LNCAP (cell line): ENCODE measurements around the gene KDM4C.

Source experiments
- CTCF ChIP-seq: fragments of 450-650 bp; IDR thresholded peaks from 2 replicates; pipeline ENCODE4 v1.5.1; 2017; ENCODE audit warnings: mild to moderate bottlenecking

KDM4C gene

DNA sequence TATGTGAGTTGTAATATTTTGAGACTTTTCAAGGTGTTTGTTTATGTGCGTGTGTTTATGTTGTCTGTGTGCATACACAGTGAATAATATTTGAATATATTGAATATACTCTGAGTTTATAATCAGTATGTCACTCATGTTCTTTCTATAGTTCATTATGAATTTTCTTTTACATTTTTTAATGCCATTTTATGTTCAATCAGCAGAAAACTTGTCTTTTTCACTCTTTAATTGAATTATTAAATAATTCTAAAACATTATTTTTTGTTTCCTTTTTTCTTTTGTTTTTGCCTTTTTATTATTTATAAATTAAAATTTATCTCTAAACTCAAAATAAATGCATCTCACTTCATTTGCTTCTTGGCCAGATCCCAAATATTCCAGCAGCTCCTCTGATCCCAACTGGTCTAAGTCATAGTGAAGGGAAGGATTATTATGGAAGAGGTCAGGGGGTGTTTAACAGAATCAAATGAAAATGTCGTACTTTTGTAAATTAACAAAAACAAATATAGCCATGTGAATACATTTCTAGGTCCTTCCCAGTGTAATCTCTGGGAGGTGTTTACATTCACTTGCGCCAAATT, 188.9 kb downstream of the KDM4C start:
- TF ChIP-seq CTCF: no peak

DNA sequence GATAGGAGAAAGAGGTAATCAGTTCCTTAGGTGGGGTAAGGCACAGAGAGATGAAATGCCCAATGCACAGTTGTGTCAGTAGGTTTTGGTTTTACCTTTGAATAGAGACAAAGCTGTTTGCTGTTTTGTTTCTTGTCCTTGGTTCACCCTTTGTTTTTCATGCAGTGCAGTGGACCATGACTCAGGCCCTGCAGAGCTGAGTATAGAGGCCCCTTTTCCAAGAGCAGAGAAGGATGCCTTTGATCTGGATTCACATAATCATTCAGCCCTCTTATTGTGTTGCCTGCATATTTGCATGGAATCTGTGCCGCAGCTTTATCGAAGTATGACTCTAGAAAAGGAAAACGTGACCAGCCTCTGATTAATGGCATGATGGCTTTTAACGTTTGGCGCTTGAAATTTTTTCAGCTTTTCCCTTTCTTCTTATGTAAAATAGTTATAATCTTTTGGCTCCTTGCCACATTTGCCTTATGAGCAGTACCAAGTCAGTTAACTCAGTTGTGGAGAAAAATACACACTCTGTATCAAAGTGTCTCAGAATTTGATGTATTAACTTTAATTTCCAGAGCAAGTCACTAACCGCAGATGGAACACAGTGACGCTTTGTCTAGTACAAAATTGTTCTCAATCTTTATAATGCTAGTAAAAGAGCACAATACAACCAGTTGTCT, 197.6 kb downstream of the KDM4C start:
- no peak for TF ChIP-seq CTCF

DNA sequence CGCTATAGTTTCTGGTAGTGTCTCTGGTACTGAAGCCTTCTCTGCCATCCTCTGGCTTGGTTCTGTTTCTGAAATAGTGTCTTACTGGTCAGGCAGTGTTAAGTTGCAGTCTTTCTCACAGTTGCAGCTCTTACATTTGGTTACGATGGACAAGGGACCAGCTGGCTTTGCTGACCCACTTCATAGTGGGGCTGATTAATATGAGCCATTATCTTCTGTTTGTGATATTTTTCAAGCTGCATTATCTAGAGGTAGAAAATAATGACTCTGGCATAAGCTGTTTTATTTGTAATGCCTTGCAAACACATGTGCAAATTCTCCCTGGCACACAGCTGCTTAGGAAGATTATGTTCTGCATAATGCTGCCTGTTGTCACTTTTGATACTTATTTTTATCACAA, 199.1 kb downstream of the KDM4C start:
- no peak for TF ChIP-seq CTCF

DNA sequence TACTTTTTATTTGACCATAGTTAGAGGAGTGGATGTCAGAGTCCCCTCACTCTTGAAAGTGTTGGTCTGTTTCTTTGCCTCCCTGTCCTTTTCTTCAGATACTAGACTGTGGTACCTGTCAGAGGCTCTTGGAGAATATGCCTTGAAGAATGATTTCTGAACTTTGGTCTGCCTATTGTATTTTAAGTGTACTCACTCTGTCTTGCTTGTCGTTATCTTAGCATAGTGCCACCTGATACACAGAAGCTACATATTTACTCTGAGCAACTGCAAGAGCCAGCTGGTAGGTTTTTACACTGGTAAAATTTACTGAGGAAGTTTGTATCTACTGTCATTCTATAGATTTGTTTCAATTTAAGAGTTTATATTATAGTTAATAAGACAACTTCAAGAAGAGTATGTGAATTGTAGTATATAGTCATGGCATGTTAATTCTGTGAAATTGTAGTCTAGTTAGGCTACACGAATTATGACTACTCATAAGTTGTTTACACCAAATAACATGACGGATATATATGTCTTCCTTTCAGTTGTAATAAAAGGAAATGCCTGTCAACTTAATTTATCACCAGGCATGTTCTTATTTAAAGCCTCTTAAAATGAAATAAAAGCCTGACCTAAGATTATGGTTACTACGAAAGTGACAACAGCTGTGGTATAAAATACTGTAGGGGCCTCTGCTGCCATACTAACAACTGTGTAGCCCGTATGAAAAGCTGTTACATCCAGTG, 201.7 kb downstream of the KDM4C start:
- TF ChIP-seq CTCF: no peak

DNA sequence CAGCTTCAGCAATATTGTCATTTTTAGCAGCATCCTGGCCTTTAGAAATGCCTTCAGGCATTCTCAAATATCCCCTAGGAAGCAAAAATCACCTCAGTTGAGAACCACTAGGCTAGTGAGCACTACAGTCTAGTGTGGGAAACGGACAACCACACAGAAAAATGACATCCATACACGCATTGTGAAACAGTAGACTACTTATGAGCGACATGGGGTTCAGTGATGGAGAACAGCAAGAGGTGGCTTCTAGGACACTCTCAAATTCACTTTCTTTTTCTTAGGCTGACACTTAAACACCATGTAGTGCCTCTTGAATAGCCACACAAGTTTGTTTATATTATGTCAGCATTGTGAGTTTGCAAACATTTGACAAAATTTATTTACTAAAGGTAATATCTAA, 203.0 kb downstream of the KDM4C start:
- TF ChIP-seq CTCF: no peak

DNA sequence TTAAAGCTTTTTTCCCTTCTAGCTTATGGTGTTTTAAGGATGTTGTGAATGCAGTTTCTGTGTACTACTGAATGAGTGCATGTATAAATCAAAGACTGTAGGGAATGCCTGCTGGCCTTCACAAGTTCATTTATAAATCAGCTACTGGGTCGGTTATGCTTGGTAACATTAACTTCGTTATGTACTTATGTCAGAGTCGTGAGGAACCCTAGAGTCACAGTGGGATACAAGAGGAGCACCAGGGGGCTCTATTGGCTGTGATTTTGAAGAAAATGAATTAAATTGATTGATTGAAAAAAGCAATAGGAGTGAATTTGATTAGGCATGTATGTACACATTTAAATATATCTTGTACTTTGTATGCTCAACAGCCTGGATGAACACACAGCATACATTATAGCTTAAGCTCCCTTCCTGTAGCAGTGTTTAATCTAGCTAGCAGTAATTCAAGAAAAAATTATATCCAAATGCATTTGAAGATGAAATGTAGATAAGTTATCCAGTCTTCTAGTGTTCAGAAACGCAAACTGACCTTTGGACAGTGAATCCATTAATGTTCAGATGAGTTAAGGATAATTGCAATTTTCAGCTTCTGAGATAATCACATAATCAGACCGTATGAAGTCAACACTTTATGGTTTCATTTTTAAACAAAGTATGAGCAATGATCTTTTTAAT, 204.2 kb downstream of the KDM4C start:
- no peak for TF ChIP-seq CTCF

DNA sequence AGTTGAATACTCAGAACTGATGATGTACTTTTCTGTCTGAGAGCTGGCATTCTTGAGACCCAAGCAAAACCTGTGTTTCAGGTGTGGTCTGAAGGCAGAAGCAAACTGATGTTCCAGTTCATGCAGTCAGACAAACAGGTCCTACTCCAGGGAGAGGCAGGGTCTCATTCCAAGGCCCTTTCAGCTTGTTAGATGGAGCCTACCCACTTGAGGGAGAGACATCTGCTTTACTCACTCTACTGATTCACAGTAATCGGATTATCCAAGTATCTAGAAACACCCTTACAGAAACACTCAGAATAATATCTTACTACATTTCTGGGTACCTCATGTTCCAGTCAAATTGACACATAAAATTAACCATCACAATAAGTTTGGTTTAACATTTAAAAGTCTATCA, 207.8 kb downstream of the KDM4C start:
- no peak for TF ChIP-seq CTCF
